ENCODE data around the gene ARL8A. TPM values are rescaled to one million over a fixed set of nuclear protein-coding genes. Genes with fewer than 3 reads are reported as not detected.

The ARL8A gene
- total and polyA plus RNA-seq, 10 of the 15 experiments (the other 5 are each of a cell fraction or from before 2014, with no cell fraction given) = 0.34 to 49.2 (median 15.4) TPM

DNA sequence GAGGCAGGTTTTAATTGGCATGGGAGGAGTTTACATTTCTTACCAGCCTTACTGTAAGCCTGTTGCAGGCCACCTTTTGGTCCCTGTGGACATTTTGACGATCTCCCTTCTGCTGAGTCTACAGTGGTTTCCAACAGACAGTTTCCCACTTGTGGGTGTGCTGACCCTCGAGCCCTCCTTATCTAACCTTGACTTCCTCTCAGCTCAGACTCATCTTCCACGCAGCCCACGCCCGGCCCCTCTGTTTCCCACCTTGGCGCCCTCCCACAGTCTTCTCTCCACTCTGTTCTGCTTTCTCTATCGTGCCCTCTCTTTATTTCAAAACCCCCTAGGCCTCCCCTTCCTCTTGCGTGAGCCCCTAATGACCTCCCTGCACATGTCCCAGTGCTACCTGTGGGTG lies 6.1 kb upstream of the ARL8A start (continued):
- TF ChIP-seq, protein P1, sequence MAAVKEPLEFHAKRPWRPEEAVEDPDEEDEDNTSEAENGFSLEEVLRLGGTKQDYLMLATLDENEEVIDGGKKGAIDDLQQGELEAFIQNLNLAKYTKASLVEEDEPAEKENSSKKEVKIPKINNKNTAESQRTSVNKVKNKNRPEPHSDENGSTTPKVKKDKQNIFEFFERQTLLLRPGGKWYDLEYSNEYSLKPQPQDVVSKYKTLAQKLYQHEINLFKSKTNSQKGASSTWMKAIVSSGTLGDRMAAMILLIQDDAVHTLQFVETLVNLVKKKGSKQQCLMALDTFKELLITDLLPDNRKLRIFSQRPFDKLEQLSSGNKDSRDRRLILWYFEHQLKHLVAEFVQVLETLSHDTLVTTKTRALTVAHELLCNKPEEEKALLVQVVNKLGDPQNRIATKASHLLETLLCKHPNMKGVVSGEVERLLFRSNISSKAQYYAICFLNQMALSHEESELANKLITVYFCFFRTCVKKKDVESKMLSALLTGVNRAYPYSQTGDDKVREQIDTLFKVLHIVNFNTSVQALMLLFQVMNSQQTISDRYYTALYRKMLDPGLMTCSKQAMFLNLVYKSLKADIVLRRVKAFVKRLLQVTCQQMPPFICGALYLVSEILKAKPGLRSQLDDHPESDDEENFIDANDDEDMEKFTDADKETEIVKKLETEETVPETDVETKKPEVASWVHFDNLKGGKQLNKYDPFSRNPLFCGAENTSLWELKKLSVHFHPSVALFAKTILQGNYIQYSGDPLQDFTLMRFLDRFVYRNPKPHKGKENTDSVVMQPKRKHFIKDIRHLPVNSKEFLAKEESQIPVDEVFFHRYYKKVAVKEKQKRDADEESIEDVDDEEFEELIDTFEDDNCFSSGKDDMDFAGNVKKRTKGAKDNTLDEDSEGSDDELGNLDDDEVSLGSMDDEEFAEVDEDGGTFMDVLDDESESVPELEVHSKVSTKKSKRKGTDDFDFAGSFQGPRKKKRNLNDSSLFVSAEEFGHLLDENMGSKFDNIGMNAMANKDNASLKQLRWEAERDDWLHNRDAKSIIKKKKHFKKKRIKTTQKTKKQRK (IDR thresholded peaks at IDR 0.05; ENCODE audit: low read depth, low read length) = no peak
- no peak for TF ChIP-seq STAT1 (conservative IDR thresholded peaks at IDR 0.05)
- TF ChIP-seq DPF2 (IDR thresholded peaks at IDR 0.05) = no peak
- no peak for TF ChIP-seq PML (IDR thresholded peaks at IDR 0.05; ENCODE audit: low read length)
- no peak for TF ChIP-seq HDAC6 (IDR thresholded peaks at IDR 0.05; ENCODE audit: unreplicated experiment)
- TF ChIP-seq, protein P2, sequence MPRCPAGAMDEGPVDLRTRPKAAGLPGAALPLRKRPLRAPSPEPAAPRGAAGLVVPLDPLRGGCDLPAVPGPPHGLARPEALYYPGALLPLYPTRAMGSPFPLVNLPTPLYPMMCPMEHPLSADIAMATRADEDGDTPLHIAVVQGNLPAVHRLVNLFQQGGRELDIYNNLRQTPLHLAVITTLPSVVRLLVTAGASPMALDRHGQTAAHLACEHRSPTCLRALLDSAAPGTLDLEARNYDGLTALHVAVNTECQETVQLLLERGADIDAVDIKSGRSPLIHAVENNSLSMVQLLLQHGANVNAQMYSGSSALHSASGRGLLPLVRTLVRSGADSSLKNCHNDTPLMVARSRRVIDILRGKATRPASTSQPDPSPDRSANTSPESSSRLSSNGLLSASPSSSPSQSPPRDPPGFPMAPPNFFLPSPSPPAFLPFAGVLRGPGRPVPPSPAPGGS (IDR thresholded peaks at IDR 0.05; ENCODE audit: borderline replicate concordance, insufficient read depth, low read depth, low read length, poor library complexity, severe bottlenecking) = no peak
- no peak for TF ChIP-seq CBFB (IDR thresholded peaks at IDR 0.05; ENCODE audit: low read depth)

DNA sequence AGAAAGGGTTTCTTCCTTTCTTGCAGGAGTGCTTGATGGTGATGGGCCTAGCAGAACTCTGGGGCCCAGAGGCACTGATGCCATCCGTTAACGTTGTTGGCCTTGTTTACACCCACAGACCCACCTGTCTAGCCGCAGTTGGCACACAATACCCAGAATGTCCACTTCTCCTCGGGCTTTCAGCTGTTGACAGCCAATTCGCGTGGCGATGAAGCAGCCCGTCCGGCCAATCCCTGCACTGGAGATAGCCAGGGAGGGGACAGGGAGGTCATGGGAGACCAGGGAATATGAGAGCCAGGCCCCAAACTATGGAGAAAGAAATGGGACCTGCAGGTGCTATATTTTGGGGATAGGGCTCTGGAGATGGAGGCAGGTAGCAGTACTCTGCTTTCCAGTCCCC lies 5.7 kb upstream of the ARL8A start:
- no peak for TF ChIP-seq SRF (IDR thresholded peaks at IDR 0.05; ENCODE audit: low read depth in 2 of 2, low read length in 2 of 2)
- TF ChIP-seq NR2F1 (conservative IDR thresholded peaks at IDR 0.05) = no peak
- TF ChIP-seq HCFC1 (IDR thresholded peaks at IDR 0.05; ENCODE audit: low read length) = no peak
- no peak for TF ChIP-seq GABPA (IDR thresholded peaks at IDR 0.05; ENCODE audit: low read depth)
- H3K27me3 ChIP-seq (replicated peaks in 1 of 2; ENCODE audit: control insufficient read depth in 2 of 2, insufficient read depth in 2 of 2, low read length in 1 of 2) = no peaks in the 10 kb centered on the region
- 96% methylated on average over 9 of the region's 9 CpGs for WGBS (ENCODE audit: insufficient coverage, insufficient replicate concordance, low lambda C conversion rate, missing lambda C conversion rate)
- no peak for DNase-seq (ENCODE audit: low read depth, low spot score)
- H3K4me2 ChIP-seq (ENCODE audit: control insufficient read depth, insufficient read depth) = no peak overlapping the region
- no peaks in the 10 kb centered on the region for H4K20me1 ChIP-seq (ENCODE audit: control insufficient read depth, insufficient read depth)
- SMC1A ChIA-PET (ENCODE audit: uncharacterized antibody, unreplicated experiment) = no interaction called here
- H2AFZ ChIP-seq (ENCODE audit: control insufficient read depth, low read depth, low read length) = no peak overlapping the region
- H3K9ac ChIP-seq (ENCODE audit: control insufficient read depth, insufficient read depth, low read length) = no peak overlapping the region
- CTCF ChIA-PET = no interaction called here
- POLR2A ChIA-PET = no interaction called here
- RAD21 ChIA-PET (ENCODE audit: unreplicated experiment) = no interaction called here
- H3K79me2 ChIP-seq (ENCODE audit: control insufficient read depth, insufficient read depth, low read length) = no peaks in the 10 kb centered on the region
- no peak overlapping the region for H3K4me3 ChIP-seq
- intact Hi-C loops (cut with micrococcal nuclease; ENCODE audit: unreplicated experiment) = no loop called here
- no peak for FAIRE-seq
- in situ Hi-C loops (cut with MboI) = no loop called here
- no TSS peak for BruUV-seq (replicated peaks)
- H3K27ac ChIP-seq (ENCODE audit: control insufficient read depth, insufficient read depth) = no peak overlapping the region
- no peak for ATAC-seq
- peaks cover 31 to 36% of the 10 kb centered on the region in 2 experiments; a peak in 3 of 4 replicates for H3K36me3 ChIP-seq (ENCODE audit: control insufficient read depth in 2 of 2, insufficient read depth in 2 of 2, low read length in 1 of 2)
- H3K4me1 ChIP-seq (ENCODE audit: control insufficient read depth, insufficient read depth, low read length) = peaks cover 9% of the 10 kb centered on the region
- H3K9me3 ChIP-seq (replicated peaks; ENCODE audit: control insufficient read depth, insufficient read depth, low read length) = no peaks in the 10 kb centered on the region

Measured in GM12878 (cell line).